Activated CD8-positive, alpha-beta memory T cell treated with anti-CD3 and anti-CD28 coated beads for 24 hours (primary cell): ENCODE data around the gene RAX.

Experiments used
- DNase-seq: peaks from one replicate; pipeline ENCODE4 v3.0.0-alpha.2; 2020

RAX gene

GRCh38 chr18:59272891-59273758, at the start of gene RAX:
Gene RAX, minus strand, starts transcription at chr18:59273454. Its CDS starts 248 bp downstream, at chr18:59273206.
- DNase-seq = no peak

DNA sequence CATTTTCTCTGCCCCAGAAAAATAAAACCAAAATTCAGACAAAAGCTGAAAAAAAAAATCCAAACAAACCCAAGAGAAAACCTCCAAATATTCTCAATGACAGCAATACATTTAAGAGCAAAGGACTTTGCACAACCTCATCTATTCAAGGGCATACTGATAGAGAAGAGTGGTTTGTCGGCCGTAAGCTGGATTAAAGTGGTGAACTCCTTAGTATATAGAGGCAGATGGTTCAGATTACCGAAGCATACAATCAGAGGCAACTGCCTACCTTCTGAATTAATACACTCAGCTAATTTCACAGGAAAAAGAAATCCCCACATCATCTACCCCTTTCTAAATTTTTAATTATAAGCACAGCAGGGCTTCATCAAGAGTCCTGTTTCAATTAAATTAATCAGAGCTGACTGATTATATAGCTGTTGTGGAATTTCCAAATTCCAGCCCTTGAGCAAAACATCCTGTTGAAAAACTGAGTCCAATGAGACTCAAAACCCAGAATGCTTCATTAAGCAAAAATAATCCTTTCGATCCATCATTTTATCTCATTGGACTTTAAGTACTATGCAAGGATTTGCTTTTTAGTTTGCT, 45.3 kb upstream of the RAX start, which contains the start of gene CPLX4:
CPLX4 (minus strand) TSS at position 190 of the 591 bp plus-strand sequence; CDS start at position 3, 187 bp downstream.
- DNase-seq = no peak

DNA sequence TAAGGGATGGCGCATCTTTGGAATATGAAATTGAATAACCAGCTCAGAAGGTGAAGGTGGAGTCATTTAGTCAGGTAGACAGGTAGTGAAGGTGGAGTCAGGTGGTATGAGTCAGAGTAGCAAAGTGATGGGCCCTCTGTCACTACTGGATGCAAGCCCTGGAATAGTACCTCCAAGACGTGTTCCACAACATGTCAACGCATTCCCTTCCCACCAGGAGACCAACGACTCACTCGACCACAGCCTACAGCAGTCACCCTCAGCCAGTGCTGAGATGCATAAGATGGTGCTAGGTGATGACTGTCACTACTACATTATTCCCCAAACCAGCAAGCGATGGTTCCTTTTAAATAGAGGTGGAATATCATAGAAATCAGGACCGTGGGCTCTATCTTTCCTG, 38.4 kb upstream of the RAX start:
- DNase-seq = no peak

- no peak for DNase-seq
These were observed 35.6 kb upstream of the RAX start for GRCh38 chr18:59308938-59309260.

GRCh38 chr18:59308248-59308937, 35.1 kb upstream of the RAX start:
- DNase-seq = peak; percentile 91

GRCh38 chr18:59306640-59307039, 33.4 kb upstream of the RAX start:
- DNase-seq = no peak

DNA sequence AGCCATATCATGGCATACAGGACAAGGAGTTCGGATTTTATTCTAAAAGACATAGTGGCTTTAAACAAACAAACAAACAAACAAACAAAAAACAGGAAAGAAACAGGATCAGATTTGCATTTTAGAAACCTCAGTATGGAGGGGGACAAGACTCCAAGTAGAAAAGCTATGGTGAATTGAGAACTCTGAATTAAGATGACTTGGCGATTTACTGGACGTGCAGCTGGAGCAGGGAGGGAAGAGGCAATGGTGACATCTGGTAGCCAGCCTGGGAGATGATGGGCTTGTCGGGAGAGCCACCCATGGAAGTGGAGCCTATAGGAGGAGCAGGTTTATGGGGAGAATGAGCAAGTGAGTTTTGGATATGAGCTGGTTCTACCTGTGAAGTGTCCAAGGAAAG, 32.0 kb upstream of the RAX start:
- no peak for DNase-seq

DNA sequence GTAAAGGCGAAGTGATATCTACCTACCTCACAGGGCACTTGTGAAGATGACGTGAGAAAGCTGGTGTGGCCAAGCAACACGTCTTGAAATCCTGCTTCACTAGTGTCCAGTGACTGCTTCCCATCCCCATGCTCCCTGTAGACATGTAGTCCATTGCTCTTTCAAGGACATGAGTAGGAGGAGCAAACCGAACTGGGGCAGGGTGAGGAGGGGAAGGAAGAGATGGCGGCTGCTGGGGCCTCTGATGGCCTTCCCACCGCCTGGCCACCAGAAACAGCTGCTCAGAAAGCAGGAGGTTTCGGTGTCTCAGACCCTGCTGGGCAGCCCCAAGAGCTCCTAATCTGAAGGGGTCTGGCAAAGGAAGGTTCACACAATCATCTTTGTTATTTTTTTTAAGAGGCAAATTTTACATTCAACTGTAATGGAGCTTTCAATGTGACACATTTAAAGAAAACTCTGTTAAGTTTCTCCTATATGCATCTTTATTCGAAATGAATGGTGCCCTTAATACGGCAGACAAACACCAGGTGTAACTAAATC, 30.5 kb upstream of the RAX start:
- no peak for DNase-seq

GRCh38 chr18:59303006-59303405, 29.8 kb upstream of the RAX start:
- DNase-seq = no peak

- no peak for DNase-seq
These were observed 28.7 kb upstream of the RAX start for GRCh38 chr18:59301929-59302328.

DNA sequence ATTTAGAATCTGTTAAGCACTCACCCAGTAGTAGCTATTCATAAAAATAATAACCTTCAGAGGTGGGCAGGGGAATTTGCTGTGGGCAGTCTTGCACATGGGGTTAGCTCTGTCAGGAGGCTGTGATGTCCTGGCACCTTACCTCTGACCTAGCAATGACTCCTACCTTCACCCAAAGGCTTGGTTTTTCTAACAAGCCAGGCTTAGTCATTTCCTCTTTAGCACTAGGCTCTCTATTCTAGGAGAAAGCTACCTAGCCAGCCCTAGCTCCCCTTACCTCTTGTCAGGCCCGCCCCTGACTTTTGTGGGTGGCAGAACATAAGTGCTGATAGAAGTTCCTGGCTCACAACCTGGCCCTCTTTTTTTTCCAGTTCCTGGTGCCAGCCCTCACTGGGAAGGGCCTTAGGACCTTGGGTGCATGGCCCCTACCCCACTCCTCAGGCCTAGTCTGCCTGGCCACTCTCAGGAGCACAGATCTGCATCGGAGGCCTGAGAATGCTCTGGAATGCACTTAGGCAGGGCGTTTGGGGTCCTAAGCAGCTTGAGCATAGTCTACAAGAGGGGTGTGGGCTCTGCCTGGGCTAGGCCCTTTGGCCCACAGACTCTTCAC, 27.5 kb upstream of the RAX start:
- no peak for DNase-seq

- no peak for DNase-seq
These were observed 25.6 kb upstream of the RAX start for GRCh38 chr18:59298871-59299270.

DNA sequence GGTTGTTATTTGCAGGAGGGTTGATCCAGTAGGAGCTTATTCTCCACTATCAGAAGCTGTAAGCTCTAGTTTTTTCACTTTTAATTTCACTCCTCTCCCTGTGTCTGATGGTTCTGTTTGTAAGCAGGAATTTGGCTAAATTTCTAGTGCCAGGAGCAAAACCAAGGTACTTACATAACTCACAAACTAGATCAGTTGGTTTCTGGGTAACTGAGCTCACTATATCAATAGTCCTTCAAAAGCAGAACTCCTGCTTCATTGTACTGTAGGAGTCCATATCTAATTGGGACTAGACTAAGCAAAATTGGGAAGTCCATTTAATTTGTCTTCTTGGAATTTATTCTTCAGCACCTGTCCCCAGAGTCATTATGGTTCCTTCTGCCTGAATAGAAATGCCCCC, 20.1 kb upstream of the RAX start:
- DNase-seq = no peak

DNA sequence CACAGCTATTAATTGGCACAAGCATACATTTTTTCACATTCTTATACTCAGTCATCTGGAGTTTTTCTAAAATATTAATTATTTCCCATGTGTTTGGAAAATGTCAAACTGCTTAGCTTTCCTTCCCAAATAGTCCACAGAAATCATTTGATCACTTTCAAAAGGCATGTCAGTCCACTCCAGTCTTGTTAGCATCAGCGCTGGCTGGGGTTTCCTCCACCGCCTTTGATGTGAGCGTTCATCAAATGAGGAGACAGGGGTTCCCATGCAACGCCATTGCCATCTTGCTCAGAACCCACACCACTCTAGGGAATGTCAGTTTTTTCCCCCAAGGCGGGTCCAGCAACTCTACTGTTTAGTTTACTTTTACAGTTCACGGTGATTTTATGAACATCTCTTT, 13.1 kb upstream of the RAX start:
- no peak for DNase-seq

- no peak for DNase-seq
These were observed 9.1 kb upstream of the RAX start for GRCh38 chr18:59282341-59282740.

GRCh38 chr18:59279722-59280121, 6.5 kb upstream of the RAX start:
- DNase-seq = no peak

DNA sequence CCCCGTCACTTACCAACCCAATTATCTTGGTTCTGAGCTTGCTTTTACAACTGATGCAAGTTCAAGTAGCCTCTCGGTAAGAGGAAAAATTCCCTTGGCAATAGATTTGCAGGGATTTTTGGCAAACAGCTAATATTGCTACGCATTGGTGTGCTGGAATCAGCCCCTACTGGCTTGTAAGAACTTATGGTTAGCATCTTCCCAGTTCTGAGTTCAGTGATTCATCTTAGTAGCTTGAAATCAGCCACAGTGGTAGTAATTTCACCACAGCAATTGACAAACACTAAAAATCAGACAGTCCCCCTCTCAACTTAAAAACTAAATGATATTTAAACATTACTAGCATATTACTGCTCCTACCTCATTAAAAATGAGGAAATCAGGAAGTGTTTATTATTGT, 5.9 kb upstream of the RAX start:
- DNase-seq = no peak

- DNase-seq = no peak
These were observed 5.5 kb upstream of the RAX start for GRCh38 chr18:59278793-59279192.

GRCh38 chr18:59276047-59276446, 2.8 kb upstream of the RAX start:
- no peak for DNase-seq

- no peak for DNase-seq
These were observed 2.2 kb upstream of the RAX start for GRCh38 chr18:59275406-59275949.

DNA sequence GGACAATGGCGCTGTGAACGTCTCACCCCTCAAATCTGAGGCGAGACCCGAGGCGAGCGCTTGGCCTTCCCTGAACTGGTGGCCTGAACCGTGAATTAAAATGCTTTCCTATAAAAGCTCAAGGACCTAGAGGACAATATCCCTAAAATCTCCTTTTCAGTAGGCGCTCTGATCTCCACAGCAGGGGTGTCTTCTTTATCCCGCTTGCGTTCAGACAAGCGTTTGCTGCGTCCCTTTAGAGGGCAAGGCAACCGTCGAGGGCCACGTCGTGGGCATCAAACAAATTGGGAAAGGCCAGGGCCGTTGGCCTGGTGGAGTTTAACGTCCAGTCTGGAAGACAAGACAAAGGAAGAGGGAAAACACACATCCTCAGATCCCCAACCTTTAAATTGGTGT, 1.3 kb upstream of the RAX start:
- DNase-seq = no peak

GRCh38 chr18:59273759-59274532, 692 bp upstream of the RAX start:
- no peak for DNase-seq
